HG02588 (cell line): Measurements from ENCODE around the gene TMEM200A.

Experiments
- ATAC-seq: cut with Tn5 transposase; IDR thresholded peaks from one replicate; pipeline ENCODE4 v1.9.1; 2021; ENCODE audit warnings: mild to moderate bottlenecking, moderate library complexity; ENCODE audit not compliant: unreplicated experiment

The TMEM200A gene

DNA sequence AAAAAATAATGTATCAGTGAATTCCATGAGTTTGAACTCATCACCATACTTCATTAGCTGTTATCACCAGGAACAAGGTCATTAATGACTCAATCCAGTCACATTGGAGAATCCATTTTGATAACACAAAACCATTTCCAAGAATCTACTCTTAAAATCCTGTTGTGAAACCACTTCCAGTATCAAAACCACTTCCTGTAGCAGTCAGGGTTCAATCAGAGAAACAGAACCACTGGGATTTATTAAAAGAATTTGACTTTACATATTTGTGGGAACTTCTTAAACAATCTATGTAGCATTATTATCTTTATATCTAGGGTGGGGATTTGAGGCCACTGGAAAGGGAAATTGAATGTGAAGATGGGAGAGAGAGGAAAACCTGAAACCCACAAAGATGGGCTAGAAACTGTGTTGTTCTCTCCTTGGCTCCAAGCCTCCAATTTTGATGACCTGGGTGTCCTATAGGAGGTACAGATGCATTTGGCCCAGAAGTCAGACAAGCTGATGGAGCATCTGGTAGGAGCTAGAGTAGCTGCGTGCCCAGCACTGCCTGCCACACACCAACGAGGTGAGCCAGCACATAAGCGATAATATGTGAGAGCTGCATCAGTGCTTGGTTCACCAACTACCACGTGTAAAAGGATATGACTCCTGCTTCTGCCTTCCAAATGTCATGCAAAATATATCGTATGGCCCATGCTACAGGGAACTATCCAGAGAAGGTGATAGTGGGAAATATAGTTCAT, 117.0 kb downstream of the TMEM200A start:
- no peak for ATAC-seq

- no peak for ATAC-seq
Measured at GRCh38 chr6:130485870-130486269, 120.1 kb downstream of the TMEM200A start.

- ATAC-seq, result no peak
Measured at GRCh38 chr6:130486417-130486816, 120.6 kb downstream of the TMEM200A start.

DNA sequence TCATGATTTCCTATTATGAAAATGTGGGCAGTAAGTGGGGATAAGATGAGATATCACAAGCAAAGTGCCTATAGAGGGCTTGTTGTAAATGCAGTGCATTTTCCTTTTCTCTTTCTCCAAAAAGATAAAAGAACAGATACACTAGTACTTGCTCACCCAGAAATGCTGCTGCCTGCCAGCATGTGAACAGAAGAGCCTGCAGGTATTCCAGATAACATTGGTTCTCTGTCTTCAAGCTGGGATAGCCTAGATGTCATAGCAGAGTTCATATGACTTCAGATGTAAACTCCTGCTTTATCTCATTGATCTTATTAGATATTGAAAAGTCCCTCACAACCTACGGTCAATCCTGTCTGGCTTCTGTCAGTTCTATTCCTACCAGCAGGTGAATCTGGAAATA, 123.7 kb downstream of the TMEM200A start:
- ATAC-seq, result no peak
